ENCODE data around the gene SMURF2.
"Not testable (repeated sequence)": the region's sequence is repeated elsewhere in the genome, so short reads cannot be mapped to it uniquely, and the experiment has no call there.

Gene SMURF2

GRCh38 chr17:64664299-64664981, 2.3 kb upstream of the SMURF2 start:
- DNase-seq: not testable (repeated sequence)

- not testable (repeated sequence) for DNase-seq
These were observed 1.7 kb upstream of the SMURF2 start for GRCh38 chr17:64663836-64664235.

GRCh38 chr17:64662774-64663367, 764 bp upstream of the SMURF2 start:
- no peak for DNase-seq

- DNase-seq: peak; percentile 75
These were observed 456 bp downstream of the SMURF2 start for GRCh38 chr17:64661726-64661975.

- DNase-seq: peak; percentile 76
These were observed 955 bp downstream of the SMURF2 start for GRCh38 chr17:64660978-64661725.

- not testable (repeated sequence) for DNase-seq
These were observed 1.7 kb downstream of the SMURF2 start for GRCh38 chr17:64660195-64660977.

GRCh38 chr17:64658931-64659330, 3.2 kb downstream of the SMURF2 start:
- no peak for DNase-seq

GRCh38 chr17:64657610-64658125, 4.4 kb downstream of the SMURF2 start:
- DNase-seq: no peak

- DNase-seq: no peak
These were observed 6.4 kb downstream of the SMURF2 start for GRCh38 chr17:64655704-64656103.

GRCh38 chr17:64653985-64654355, 8.1 kb downstream of the SMURF2 start:
- DNase-seq: no peak

GRCh38 chr17:64653325-64653984, 8.7 kb downstream of the SMURF2 start:
- no peak for DNase-seq

GRCh38 chr17:64651889-64652288, 10.2 kb downstream of the SMURF2 start:
- DNase-seq: no peak

- DNase-seq: no peak
These were observed 13.9 kb downstream of the SMURF2 start for GRCh38 chr17:64648234-64648633.

- no peak for DNase-seq
These were observed 14.3 kb downstream of the SMURF2 start for GRCh38 chr17:64647817-64648216.

- DNase-seq: no peak
These were observed 22.6 kb downstream of the SMURF2 start for GRCh38 chr17:64639516-64639915.

GRCh38 chr17:64638552-64639203, 23.4 kb downstream of the SMURF2 start:
- DNase-seq: no peak

- no peak for DNase-seq
These were observed 26.3 kb downstream of the SMURF2 start for GRCh38 chr17:64635647-64636305.

GRCh38 chr17:64634218-64634617, 27.9 kb downstream of the SMURF2 start:
- DNase-seq: no peak

- no peak for DNase-seq
These were observed 29.5 kb downstream of the SMURF2 start for GRCh38 chr17:64632606-64633005.

- DNase-seq: no peak
These were observed 29.9 kb downstream of the SMURF2 start for GRCh38 chr17:64632194-64632593.
